ENCODE results near the gene FGR.

The FGR gene

DNA sequence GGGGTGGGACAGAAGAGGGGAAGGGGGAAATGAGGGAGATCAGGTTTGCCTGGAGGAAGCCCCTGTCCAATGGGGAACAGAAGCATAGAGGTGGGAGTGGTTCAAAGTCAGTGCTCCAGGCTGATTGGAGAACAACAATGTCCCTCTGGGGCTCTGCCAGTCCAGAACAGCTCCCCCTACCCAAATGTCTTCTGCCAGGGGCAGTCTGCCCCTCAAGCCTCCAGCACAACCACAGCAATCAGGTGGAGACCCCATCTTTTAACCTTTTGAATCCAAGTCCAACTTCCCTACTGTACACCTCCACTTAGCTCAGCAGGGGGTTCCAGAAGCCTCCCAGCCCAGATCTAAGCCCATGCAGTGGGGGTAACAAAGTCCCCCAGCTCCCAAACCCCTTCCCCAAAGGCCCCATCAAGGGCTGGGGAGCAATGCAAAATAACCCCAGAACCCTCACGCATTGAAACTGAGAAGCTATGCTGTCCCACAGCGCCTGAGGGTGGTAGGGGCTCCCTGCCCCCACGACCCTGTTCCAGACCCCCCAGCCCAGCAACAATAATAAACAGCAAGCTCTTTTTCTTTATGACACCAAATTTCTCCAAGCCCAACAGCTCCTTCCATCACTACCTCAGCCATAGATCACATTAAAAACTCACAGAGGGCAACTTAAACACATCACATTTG, 34.3 kb downstream of the FGR start:
- DNase-seq, result no peak

DNA sequence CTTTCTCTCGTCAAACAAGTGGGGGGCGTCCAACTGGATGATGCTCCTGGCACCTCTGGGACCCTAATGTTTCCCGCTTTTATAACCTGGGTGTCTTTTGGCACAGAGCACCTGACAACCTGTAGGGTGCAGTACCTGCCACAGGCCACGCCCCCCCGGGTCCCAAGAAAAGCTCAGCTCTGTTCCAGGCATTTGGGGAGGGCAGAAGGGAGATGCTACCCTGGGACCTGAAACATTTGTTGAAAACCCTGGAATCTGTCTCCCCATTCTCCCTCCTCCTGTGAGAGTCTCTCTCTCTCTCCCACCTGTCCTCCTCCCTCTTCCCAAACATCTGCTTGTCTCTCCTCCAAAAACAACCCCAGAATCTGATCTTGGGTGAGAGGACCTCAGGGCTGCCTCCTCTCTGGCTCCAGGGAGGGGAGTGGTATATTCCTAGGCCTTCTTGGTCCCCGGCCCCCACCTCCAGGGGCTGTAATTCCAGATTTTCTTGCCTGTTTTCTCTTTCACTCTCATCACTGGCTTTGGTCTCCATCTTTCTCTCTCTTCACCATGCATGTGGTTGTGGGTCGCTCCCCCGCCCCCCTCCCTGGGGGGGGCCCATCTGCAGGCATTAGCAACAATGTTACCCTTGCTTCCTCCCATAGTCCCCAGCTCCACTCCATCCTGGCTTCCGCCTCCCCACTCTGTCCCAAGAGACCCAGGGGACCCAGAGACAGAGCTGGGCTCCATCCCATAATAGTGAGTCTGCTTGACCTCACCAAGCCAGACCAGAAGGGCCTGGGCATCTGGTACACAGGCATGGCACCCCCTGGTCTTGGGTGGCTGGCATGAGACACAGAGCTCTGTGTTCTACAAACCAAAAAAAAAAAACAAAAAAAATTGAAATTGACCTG, 35.1 kb downstream of the FGR start:
- no peak for DNase-seq

DNA sequence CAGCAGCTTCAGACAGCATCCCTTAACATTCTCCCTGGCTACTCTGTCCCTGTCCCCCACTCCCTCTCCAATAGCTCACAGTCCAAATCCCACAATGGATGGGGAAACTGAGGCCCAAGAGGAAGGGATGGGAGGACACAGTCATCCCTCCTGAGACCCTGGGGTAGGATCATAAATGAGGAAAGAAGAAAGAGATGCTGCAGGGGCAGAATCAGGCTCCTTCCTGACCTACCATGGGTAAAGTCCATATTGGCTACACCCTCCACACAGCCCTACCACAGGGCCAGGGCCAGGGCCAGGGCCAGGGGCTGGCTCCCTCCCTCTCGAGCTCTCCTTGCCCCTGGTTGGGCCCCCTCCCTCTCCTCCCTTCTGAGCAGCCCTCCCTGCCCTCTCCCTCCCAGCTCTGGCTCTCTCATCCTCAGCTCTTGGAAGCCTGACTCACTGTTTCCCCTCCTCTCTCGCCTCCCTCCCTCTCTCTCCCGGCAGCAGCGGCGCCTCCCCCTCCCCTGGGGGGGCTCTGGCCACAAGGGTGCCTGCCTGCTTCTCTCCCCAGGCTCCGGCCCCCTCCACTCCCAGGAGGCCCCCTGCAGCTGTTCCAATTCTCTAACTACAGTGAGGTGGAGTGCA, 36.0 kb downstream of the FGR start:
- no peak for DNase-seq

DNA sequence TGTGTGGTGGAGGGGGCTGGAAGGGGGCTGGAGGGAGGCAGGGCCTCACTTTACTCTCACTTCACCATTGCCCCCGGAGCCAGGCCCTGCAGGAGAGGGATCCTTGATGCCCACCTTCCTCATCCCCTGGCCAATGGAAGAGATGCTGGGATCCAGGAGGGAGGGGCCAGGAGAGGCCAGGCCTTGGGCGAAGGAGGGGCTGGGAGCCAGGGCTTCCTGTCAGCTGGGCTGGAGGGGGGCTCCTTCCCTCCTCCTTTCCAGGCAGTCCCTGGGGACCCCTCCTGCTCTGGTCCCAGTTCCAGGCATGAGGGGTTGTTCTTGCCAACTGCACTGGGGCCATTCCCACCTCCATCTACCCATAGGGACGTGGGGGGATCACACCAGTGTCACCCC, 36.7 kb downstream of the FGR start:
- no peak for DNase-seq

DNA sequence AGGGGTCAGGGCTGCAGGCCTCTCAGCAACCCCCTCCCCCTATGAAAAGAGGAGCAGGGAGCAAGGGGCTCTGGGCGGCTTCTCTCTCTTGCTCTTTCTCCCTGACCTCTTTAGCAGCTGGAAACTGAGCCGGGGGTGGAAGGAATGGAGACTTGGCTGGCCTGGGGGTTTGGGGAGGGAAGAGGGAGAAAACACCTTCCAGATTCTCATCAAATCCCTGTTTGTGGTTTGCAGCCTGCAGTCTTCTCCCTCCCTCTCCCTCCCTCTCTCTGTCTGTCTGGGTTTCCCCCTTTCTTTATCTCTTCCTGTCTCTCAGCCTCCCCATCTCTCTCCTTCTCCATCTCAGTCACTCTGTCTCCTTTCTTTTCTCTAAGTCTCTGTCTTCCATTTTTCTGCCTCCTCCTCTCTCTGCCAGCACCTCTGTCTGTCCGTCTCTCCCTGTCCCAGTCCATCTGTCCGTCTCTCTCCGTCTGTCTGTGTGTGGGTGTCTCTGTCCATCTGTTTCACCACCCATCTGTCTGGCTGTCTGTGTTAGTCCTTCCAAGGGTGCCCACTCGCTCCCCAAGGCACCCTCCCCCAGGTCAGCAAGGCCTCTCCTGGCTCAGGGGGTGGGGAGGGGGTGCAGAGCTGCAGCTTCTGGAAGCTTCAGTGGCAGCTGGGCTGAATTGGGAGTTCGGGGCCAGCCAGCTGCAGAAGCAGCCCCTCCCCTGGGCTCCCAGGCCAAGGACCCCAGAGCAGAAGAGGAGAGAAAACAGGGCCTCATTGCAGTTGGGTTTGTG, 37.3 kb downstream of the FGR start:
- DNase-seq, result no peak

DNA sequence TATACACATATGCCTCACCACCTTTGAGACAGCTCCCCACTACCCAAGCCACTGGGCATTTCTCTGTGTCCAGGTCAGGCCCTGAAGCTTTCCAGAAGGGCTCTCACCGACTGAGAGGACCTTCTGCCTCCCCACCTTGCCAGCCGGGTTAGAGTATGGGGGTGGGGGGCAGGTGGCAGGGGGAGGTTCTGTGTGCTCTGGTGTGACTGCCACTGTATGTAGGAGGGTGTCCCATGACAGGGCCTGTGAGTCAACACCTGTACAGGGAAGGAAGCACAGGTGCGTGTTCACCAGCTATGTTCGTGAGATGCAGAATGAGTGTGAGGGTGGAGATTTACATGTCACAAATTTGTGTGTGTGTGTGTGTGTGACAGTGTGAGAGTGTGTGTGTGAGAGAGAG, 38.0 kb downstream of the FGR start:
- DNase-seq, result no peak

DNA sequence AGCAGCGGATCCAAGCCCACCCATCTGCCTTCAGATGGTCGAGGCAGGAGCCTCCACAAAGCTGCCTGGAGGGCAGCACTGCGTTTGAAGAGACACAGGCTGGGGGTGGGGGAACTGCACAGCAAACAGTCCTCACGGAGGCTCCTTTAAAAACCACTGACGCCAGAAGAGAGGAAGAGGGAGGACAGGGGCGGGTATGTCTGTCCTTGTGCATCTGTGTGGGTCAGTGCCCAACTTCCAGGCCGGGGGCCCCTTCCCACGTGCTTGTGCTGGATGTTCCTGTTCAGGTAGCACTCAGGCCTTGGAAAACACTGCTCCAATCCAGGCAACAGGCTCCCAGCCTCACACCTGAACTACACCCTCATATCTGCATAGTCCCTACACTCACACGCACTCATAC, 38.7 kb downstream of the FGR start:
- no peak for DNase-seq

DNA sequence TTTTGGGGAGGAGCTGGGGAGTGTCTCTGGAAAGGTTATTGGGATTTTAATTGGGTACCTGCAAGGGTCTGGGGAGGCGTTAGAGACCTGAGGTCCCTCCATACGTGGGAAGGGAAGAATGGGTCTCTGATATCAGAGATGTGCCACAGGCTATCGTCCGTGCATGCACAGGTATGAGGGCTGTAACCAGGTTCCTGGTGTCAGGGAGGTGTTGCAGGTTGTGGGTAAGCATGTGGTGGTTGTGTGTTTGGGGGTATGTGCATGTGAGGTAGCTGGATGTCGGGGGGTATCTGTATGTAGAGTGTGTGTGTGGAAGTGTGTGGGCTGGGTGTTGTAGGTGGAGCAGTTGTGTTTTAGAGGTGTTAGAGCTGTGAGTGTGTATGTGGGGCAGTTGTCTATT, 39.4 kb downstream of the FGR start:
- no peak for DNase-seq

DNA sequence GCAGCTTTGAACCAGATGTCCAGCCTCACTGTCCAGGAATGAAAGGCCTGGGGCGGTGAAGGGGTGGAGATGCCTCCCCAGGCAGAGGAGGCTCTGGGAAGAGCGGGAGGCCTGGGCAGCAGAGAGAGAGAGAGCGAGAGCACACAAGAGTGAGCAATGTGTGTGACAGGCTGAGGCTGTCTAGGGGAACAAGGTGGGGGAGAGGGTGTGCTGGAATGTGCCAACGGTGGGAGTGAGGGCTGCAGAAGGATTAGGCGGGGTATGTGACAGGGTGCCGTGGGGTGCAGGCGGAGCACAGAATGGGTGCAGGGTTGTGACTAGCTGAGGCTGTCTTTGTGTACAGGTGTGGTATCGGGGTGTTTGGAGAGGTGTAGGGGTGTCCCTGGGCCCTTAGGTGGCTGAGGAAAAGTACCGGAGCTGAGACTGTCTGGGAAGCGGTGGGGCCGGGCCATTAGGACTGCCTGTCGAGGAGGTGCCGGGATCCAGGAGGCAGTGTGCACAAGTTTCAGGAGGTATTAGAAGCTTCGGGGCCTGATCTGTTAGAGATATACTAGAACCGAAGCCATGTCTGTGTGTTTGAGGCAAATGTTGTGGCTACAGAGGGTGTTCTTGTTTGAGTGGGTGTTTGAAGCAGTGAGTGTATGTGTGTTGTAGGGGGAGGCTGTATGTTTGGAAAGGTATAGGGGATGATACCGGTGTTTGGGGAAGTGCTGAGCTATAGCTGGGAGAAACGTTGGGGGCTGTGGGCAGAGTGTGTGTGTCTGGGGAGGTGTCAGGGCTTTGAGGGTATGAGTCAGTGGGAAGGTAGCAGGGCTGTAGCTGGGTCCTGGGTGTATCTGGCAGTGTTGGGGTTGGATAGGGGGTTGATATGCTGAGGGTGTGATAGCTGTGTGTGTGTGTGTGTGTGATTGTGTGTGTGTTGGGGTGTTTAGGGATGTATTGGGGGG, 40.1 kb downstream of the FGR start:
- no peak for DNase-seq

DNA sequence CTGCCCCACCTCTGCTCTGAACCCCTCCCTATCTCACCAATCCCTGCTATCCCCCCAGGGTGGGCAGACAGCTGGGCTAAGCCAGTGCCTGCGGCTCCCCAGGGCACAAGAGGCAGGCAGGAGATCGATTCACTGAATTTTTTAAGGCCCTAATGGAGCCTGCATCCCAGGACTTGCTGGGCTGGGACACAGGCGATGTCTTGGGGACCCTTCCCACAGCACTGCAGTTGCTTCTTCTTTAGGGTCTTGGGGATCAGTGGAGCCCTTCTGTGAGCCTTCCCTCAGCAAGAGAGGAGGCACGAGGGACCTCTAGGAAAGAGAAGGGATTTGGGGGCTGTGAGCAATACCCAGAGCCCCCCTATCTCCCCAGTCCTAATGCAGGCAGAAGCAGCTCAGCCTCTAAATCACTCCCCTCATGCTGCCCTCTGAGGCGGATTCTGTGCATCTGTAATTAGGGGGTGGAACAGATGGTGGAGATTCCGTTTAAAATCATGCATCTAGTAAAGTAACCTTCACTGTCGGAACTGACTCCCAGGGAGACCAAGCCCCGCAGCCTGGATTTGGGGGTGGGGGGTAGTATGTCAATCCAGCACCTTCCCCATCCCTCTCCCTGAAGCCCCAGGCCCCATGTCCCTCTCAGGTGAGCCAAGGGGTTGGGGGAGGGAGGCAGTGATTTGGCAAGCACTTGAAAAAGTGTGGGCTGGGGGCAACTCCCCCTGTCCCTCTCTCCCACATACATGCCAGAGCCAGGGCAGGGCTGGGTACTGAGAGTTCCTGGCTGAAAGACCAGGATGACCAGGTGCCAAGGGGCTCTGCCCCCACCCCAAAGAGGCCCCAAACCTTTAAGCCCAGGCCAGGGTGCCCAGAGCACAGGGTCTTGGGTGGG, 41.1 kb downstream of the FGR start:
- DNase-seq, result no peak

DNA sequence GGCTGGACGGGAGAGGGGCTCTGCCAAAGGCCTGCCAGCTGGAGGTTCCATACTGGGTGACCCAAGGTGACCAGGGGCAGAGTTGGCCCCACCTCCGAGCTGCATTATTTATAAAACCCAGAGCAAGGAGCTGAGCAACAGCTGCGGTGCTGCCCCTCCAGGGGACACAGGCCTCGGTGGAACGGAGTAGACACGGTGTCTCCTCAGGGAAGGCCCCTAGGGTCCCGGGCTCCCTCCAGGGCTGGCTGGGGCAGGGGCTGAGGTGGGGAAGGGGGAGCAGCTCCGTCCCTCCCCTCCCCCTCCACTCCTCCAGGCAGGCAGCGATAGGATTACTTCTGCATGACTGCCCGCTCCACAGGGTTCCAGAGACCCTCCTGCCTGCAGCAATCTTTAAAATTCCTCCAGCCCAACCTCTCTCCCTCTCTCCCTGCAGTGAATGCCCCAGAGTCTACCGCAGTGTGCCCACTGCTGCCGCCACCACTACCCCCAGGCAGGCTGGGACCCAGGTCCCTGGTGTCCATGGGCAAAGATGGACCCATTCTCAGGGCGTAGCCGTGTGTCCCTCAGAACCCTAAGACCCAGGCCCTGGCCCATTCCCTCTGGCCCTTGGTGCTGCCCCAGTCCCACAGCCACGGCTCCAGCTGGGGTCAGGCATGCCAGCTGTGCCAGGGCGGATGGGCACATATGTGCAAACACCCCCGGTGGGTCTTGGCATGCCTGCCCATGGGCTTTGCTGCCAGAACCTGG, 41.9 kb downstream of the FGR start:
- DNase-seq, result no peak

DNA sequence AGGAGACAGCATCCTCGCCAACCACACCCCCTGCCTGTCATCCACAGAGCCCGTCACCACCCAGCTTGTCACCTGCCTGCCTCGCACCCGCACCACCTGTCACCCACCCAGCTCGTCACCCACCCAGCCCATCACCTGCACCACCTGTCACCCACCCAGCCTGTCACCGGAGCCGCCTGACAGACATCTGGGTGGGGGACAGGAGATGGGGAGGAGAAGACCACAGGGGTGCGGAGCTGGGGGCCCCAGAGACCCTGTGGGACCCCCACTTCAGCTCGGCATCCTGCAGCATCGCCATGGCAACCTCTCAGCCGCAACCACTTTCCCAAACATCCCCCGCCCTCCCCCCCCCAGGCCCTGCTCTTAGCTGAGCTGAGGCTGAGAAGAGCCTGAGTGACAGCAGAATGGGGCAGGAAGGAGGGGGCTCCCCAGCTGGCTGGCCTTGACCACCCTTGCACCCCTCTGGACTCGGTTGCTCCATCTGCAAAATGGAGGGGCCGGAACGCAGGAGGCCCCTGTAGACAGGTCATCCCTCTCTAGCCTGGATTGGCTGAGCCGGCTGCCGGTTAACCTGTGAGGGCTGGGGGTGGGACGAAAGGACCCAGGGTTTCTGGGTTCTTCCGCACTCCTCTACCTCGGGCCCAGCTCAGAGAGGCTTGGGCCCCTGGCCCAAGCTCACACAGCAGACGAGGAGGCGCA, 42.6 kb downstream of the FGR start:
- DNase-seq, result no peak

DNA sequence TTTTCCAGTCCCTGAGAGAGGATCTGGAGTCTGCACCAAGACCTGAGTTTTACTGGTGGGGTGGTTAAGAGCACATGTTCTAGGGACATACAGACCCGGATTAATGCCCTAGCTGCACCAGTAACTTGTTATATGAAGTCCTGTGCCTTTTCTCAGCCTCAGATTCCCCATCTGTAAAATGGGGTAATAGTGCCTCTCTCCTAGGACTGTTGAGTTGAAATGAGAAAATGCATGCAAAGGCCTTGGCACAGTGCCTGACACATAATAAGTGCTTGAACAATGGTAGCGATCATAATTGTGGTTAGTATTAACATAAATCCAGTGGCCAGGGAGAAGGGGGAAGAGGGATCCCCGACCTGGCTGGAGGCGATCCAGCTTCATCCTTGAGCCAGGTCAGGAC, 43.4 kb downstream of the FGR start:
- DNase-seq, result no peak

DNA sequence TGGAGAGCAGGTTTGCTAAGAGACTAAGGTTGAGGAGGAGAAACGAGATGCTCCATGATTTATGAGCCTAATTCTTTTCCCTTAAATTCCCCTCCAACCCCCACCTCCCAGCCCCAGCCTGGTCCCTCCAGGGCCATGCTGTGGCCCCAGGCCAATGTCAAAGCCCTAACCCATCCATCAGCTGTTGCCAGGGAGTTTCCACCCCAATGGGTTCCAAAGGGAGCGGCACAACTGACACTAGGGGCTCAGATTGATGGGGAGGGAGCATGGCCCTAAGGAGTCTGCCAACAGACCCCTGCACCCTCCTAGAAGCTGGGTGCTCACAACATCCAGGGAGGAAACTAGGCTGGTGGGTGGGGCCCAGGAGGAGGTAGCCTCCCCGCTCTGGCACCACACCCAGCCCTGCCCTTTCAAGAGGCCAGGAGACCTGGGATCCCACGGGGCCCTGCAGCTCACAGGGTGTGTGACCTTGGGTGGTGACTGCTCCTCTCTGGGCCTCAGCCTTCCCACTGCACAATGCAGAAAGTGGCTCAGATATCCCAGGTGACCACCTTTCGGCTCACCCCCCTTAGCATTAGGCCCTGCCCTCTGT, 44.0 kb downstream of the FGR start:
- DNase-seq, result no peak

DNA sequence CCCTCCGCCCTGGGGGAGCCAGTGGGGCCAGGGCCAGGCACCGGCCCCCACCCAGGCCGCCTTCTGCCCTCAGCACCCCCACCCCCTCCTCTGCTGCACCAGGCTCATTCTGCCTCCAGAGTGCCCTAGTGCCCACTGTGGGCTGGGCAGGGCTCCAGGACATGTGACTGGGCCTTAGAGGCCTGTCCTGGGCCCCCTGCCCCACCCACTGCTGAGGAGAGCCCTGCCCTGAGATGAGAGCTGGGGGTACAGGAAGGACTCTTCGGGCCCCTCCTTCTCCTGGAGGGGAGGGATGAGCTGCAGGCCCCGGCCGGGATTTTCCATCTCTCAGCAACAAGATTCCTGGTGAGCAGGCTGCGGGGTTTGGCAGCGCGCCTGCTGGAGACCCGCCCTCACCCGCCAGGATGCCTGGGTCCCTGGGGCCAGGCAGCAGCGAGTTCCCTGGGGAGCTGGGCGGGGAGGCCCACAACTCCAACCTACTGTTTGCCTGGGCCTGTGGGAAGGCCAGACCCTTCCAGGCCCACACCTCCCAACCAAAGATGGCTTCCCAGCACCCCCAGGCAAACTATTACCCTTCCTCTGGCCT, 45.1 kb downstream of the FGR start:
- no peak for DNase-seq

DNA sequence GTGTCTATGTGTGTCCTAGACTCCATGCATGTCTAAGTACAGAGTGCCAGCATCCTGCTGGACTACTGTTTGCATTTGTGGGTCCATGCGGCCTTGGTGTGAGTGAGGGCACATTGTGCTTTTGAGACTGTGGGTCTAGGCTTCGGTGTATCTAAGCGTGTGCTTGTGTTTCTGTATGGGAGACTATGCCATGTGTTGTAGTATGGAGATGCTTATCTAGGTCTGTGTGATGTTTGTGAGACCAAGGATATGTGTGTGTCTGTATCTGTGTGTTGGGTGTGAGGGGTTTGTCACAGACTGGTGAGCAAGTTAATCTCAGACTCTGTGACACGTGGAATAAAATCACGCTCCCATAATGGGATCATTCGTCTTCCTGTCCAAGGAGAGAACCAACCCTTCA, 45.5 kb downstream of the FGR start:
- DNase-seq, result no peak

DNA sequence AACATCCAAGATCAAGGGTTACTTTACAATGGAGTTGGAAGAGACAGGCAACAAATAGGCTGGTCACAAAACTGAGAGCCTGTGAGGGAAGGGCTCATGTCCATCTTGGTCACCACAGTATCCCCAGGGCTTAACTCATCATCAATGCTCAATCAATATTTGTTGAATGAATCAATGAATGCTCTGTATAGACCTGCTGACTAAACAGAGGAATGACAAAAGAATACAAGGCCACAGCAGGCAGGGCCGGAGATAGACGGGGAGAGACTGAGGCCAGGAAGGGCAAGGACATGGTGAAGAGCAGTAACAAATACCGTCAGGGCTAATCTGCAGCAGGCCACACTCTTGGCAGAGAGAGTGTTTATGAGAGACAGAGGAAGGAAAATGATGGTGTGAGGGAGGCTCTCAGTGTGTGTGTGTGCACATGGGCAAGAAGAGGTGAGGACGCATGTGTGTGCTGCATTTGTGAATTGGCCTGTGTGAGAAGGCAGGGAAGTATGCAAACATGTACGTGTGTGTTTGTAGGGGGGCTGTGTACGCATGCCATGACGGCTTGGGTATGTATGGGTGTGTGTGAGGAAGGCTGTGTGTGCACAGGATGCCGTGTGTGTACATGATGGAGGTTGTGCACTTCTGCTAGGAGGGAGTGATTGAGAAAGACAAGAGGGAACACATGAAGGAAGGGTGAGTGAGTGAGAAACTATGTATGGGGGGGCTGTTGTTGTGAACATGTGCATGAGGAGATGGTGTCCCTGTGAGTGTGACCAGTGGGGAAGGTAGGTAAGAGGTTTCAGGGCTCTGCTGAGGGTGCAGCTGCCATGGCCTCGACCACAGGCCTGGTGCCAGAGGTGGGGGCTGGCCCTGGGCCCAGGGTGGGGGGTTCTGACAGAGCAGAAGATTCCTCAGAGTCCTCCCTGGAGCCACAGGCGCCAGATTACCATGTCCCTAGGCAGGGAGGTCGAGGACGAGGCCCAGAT, 46.4 kb downstream of the FGR start:
- DNase-seq, result no peak

DNA sequence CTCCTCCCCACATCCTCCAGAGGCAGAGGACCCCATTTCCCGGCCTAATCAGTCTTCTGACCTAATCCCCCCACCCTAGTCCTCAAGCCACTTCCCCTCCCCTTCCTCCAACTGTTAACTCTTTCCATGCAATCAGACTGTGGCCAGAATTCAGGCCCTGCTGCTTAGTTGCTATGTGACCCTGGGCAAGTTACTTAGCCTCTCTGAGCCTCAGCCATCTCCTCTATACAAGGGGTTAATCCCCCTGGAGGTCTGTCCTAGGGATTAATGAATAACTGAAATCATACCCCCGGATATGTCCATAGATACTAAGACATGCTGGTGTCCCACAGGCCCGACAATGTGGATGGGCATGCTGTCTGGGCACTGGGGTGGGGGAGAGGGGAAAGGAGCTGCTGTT, 49.3 kb downstream of the FGR start:
- DNase-seq, result no peak

Data from suppressor macrophage treated with lipopolysaccharide for 4 hours (primary cell).